ENCODE measurements around the gene FAM221B. TPM values are rescaled to one million over a fixed set of nuclear protein-coding genes. Genes with fewer than 3 reads are reported as not detected.

Gene FAM221B
- total RNA-seq, 4 donors from 2014 or later = not detected

DNA sequence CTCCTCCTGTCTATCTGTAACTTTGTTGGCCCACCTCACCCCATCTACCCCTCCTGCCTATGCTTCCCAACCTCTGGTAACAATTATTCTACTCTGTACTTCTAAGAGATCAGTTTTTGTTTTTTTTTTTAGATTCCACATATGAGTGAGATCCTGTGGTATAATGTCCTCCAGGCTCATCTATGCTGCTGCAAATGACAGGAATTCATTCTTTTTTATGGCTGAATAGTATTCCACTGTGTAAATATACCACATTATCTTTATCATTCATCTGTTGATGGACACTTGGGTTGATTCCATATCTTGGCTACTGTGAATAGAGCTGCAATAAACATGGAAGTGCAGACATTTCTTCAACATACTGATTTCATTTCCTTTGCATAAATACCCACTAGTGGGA, 45.1 kb downstream of the FAM221B start:
- no peak for DNase-seq (ENCODE audit: low spot score in 2 of 2)
- Histone ChIP-seq H3K36me3 (no peaks in the 10 kb centered on the region), H3K9me3 (no peaks in the 10 kb centered on the region), H3K27me3 (no peaks in the 10 kb centered on the region), H3K4me1 (no peaks in the 10 kb centered on the region), H3K4me3 (no peak overlapping the region), H3K27ac (no peak overlapping the region)
- no peak for TF ChIP-seq EP300 (IDR thresholded peaks at IDR 0.05)
- TF ChIP-seq POLR2A (IDR thresholded peaks at IDR 0.05) = no peak
- TF ChIP-seq POLR2AphosphoS5 (IDR thresholded peaks at IDR 0.05) = no peak
- TF ChIP-seq, protein P1, sequence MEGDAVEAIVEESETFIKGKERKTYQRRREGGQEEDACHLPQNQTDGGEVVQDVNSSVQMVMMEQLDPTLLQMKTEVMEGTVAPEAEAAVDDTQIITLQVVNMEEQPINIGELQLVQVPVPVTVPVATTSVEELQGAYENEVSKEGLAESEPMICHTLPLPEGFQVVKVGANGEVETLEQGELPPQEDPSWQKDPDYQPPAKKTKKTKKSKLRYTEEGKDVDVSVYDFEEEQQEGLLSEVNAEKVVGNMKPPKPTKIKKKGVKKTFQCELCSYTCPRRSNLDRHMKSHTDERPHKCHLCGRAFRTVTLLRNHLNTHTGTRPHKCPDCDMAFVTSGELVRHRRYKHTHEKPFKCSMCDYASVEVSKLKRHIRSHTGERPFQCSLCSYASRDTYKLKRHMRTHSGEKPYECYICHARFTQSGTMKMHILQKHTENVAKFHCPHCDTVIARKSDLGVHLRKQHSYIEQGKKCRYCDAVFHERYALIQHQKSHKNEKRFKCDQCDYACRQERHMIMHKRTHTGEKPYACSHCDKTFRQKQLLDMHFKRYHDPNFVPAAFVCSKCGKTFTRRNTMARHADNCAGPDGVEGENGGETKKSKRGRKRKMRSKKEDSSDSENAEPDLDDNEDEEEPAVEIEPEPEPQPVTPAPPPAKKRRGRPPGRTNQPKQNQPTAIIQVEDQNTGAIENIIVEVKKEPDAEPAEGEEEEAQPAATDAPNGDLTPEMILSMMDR (IDR thresholded peaks at IDR 0.05) = no peak

DNA sequence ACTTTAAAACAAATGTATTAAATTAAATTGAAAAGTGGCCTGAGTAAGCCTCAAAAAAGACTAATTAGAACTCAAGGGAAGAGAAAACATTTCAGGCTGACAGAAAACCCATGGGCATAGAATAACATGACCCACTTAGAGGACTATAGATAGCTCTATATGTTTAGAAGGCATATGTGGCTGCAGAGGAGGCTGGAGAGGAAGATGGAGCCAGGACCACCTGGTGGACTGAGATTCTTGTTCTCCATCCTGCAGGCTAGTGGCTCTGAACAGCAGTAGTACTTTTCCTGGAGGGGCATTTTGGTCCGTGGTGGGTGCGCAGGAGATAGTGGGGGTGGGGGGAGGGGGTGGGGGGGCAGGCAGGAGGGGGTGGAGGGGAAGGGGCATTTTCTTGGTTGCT, 47.5 kb downstream of the FAM221B start:
- no peaks in the 10 kb centered on the region for H3K27me3 ChIP-seq
- no peak overlapping the region for H3K4me3 ChIP-seq
- 84% methylated on average over 2 of the region's 2 CpGs for WGBS
- no peak overlapping the region for H3K27ac ChIP-seq
- H3K4me1 ChIP-seq = no peaks in the 10 kb centered on the region
- H3K9me3 ChIP-seq = no peaks in the 10 kb centered on the region
- no peak for DNase-seq (ENCODE audit: low spot score in 2 of 2)
- TF ChIP-seq, protein P1 (IDR thresholded peaks at IDR 0.05) = no peak
- TF ChIP-seq EP300 (IDR thresholded peaks at IDR 0.05) (no peak), POLR2AphosphoS5 (IDR thresholded peaks at IDR 0.05) (no peak), POLR2A (IDR thresholded peaks at IDR 0.05) (no peak)
- H3K36me3 ChIP-seq = no peaks in the 10 kb centered on the region

DNA sequence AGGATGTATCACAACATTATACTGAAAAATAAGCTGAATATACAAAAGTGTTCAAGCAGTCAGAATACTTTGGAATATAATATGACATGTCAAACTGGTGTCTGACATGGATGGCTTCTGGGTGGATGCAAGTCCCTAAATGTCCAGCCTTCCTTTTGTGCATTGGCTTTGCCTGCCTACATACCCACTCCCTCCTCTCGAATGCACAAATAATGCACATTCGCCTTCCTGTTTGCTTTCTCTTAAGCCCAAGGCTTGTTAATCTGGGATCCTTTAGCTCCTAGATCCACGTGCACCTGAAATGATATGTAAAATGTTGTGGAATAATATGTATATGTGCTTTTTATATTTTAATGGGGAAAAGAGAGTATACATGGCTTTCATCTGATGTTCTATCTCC, 50.0 kb downstream of the FAM221B start:
- H3K4me3 ChIP-seq = no peak overlapping the region
- H3K27ac ChIP-seq = no peak overlapping the region
- H3K36me3 ChIP-seq = no peaks in the 10 kb centered on the region
- H3K4me1 ChIP-seq = no peaks in the 10 kb centered on the region
- DNase-seq (ENCODE audit: low spot score in 2 of 2) = no peak
- H3K27me3 ChIP-seq = no peaks in the 10 kb centered on the region
- 94% methylated on average over 3 of the region's 3 CpGs for WGBS
- H3K9me3 ChIP-seq = no peaks in the 10 kb centered on the region
- no peak for TF ChIP-seq EP300 (IDR thresholded peaks at IDR 0.05)
- no peak for TF ChIP-seq POLR2AphosphoS5 (IDR thresholded peaks at IDR 0.05)
- TF ChIP-seq, protein P1 (IDR thresholded peaks at IDR 0.05) = no peak

DNA sequence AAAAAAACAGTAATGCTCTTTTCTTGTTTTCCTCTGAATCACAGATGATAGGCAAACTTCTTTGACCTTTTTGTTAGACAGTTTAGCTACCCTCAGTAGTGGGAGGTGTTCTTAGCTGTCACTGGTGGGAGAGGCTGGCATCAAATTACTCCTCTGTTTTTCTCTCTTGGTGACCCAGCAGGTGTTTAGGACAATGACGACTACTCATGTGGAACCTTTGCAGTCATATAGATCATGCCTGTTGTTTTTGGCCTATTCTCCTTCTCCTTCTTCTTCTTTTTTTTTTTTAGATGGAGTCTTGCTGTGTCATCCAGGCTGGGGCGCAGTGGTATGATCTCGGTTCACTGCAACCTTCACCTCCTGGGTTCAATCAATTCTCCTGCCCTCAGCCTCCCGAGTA, 52.5 kb downstream of the FAM221B start:
- WGBS = 78% methylated on average over 4 of the region's 4 CpGs
- Histone ChIP-seq H3K9me3 (no peaks in the 10 kb centered on the region), H3K36me3 (no peaks in the 10 kb centered on the region), H3K4me1 (peaks cover 14% of the 10 kb centered on the region), H3K4me3 (no peak overlapping the region), H3K27me3 (no peaks in the 10 kb centered on the region), H3K27ac (no peak overlapping the region)
- TF ChIP-seq, protein P1 (IDR thresholded peaks at IDR 0.05) = no peak
- TF ChIP-seq POLR2A (IDR thresholded peaks at IDR 0.05) = no peak
- no peak for TF ChIP-seq EP300 (IDR thresholded peaks at IDR 0.05)
- no peak for TF ChIP-seq POLR2AphosphoS5 (IDR thresholded peaks at IDR 0.05)
- DNase-seq (ENCODE audit: low spot score in 2 of 2) = no peak

DNA sequence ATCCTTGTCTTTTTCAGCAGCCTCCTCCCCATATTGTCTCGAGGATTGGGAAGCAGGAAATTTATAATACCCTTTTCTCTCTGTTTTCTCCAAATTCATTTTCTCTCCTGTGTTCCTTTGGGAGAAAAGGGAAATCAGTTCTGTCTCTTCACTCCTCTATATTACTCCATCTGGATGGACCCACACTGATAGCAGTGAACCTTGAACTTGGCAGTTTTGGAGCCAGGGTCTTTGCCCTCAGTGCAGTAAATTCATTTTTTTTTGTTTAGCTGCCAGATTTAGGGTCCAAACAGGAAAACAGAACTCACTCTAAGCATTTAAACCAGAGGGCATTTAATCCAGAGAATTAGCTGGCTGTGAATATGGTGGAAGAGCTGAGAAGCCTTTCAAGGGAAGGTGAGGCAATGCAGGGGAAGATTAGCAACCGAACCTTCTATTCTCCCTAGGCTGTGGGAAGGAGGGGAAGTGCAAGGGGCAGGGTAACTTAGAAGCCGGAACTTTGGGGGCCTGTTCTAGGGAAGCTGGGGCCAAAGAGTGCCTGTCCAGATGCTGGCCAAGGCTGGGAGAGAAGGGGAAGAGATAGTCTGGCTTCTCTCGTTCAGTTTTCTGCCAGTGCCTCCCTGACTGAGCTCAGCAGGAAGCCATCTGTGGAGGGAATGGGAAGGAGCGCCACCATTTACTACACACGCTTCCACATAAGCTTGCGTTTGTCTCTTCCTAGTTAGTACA, 53.5 kb downstream of the FAM221B start:
- Histone ChIP-seq H3K9me3 (no peaks in the 10 kb centered on the region), H3K4me1 (peaks cover 21% of the 10 kb centered on the region), H3K36me3 (no peaks in the 10 kb centered on the region), H3K27ac (no peak overlapping the region), H3K4me3 (no peak overlapping the region), H3K27me3 (no peaks in the 10 kb centered on the region)
- WGBS = 70% methylated on average over 7 of the region's 7 CpGs
- no peak for DNase-seq (ENCODE audit: low spot score in 2 of 2)
- TF ChIP-seq POLR2A (IDR thresholded peaks at IDR 0.05) (no peak), EP300 (IDR thresholded peaks at IDR 0.05) (no peak), POLR2AphosphoS5 (IDR thresholded peaks at IDR 0.05) (no peak)
